ENCODE measurements around the gene FOXL2.
A peak's percentile ranks its signal among the peaks of the same experiment; 100 is the strongest.
"Not testable (repeated sequence)": the region's sequence is repeated elsewhere in the genome, so short reads cannot be mapped to it uniquely, and the experiment has no call there.

FOXL2 gene

GRCh38 chr3:138933068-138933668 is 13.8 kb downstream of the FOXL2 start:
- no peak for DNase-seq (ENCODE audit: low read depth in 2 of 2)

DNA sequence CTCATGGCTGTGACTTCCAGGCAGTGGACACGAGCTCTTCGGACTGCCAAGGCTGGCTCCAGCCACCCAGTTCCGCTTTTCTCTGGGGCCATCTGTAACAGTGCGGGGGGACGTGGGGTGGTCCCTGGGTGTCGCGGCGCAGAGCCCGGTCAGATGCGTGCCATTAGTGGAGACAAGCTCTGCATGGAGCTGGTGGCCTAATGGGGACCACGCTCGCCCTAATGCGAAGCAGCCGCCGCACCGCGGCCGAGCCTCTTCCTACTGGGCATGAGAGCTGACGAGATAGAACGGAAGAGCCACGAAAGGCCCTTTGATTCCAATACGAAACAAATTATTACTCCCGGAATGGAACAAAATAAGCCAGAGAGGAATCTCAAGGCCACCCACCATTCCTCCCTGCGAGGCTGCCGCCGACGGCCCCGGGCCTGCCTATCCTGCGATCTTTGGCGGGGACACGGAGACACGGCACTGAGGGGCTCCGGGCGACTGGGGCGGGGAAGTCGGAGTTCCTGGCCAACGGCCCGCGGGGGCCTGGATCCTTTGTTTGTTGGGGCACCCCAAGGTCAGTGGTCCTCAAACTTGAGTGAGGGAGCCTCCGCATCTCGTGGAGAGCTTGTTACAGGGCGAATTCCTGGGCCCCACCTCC is 18.1 kb downstream of the FOXL2 start:
- no peak for DNase-seq (ENCODE audit: low read depth in 2 of 2)

- DNase-seq (ENCODE audit: low read depth in 2 of 2), result peak; percentile 74 to 83
Measured at GRCh38 chr3:138923531-138923994, 23.4 kb downstream of the FOXL2 start.

DNA sequence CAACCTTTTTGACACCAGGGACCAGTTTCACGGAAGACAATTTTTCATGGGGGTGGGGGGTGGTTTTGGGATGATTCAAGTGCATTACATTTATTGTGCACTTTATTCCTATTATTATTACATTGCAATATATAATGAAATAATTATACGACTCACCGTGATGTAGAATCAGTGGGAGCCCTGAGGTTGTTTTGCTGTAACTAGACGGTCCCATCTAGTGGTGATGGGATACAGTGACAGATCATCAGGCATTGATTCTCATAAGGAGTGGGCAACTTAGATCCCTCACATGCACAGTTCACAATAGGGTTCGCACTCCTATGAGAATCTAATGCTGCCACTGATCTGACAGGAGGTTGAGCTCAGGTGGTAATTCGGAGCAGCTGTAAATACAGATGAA is 24.5 kb downstream of the FOXL2 start:
- not testable (repeated sequence) for DNase-seq (ENCODE audit: low read depth in 2 of 2)

- DNase-seq (ENCODE audit: low read depth in 2 of 2), result no peak
Measured at GRCh38 chr3:138921316-138922292, 25.3 kb downstream of the FOXL2 start.

- no peak for DNase-seq (ENCODE audit: low read depth in 2 of 2)
Measured at GRCh38 chr3:138919325-138919724, 27.6 kb downstream of the FOXL2 start.

DNA sequence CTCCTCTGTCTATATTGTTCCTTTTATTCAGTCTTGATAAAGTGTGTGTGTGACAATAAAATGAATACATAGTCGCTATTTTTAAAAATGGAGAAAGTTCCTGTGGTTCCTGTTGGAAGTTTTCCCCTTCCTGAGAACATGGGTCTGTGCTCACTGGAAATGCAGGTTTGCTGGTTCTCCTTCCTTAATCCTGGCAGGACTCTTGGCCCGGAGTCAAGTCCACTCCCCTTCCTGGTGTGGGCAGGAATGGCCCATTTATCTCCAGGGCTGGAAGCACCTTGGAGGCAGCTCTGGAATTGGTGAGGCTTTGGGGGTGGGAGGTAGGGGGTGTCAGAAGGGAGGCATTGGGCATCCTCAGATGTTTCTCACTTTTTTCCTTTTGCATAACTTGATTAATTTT is 30.1 kb downstream of the FOXL2 start:
- DNase-seq (ENCODE audit: low read depth in 2 of 2), result no peak

- DNase-seq (ENCODE audit: low read depth in 2 of 2), result peak; percentile 75 to 80
Measured at GRCh38 chr3:138915503-138916498, 31.1 kb downstream of the FOXL2 start.

DNA sequence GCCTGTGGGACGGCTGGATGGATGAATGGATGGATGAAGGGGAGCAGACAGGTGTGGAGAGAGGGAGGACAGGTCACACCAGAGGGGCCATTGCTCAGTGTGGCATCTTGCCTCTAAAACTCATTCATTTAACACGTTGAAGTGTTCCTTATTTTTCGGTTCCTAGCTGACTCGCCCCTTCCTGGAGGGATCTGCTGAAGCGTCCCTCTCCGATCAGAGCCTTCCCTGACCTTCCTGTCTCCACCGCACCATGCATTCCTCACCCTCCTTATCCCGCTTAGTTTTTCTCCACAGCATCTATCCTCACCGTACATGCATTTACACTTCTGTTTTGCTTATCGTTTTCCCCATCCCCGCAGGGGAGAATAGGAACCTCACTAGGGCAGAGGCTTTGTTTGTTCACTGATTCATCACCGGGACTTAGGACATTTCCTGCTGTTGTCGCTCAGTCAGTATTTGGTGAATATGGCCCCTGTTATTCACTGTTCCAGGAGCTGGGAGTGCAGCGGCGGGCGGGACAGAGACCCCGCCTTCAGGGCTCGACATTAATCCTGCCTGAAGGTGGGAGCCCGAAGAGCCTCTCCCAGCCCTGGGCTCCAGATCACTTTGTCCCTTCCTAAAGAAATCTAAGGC is 32.0 kb downstream of the FOXL2 start:
- DNase-seq (ENCODE audit: low read depth in 2 of 2), result no peak

GRCh38 chr3:138913766-138914165 is 33.2 kb downstream of the FOXL2 start:
- no peak for DNase-seq (ENCODE audit: low read depth in 2 of 2)

- no peak for DNase-seq (ENCODE audit: low read depth in 2 of 2)
Measured at GRCh38 chr3:138912237-138912636, 34.7 kb downstream of the FOXL2 start.

DNA sequence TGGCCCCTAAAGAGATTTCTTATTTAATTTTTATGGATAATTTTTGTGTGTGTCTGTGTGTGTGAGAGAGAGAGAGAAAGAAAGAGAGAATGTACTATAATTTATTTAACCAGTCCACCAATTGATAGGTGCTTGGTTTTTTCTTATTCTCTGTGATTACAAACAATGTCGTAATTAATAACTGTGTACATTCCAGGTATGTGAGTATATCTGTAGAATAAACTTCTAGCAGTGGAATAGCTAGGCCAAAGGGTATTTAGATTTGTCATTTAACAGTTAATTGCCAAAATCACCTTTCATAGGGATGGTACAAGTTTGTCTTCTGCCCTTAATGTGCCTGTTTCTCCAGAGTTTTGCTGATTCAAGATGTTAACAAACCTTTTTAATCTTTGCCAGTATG is 35.3 kb downstream of the FOXL2 start:
- DNase-seq (ENCODE audit: low read depth in 2 of 2), result no peak

GRCh38 chr3:138909904-138910303 is 37.0 kb downstream of the FOXL2 start:
- no peak for DNase-seq (ENCODE audit: low read depth in 2 of 2)

- no peak for DNase-seq (ENCODE audit: low read depth in 2 of 2)
Measured at GRCh38 chr3:138908846-138909245, 38.1 kb downstream of the FOXL2 start.

GRCh38 chr3:138907539-138907938 is 39.4 kb downstream of the FOXL2 start:
- no peak for DNase-seq (ENCODE audit: low read depth in 2 of 2)

GRCh38 chr3:138902171-138902570 is 44.8 kb downstream of the FOXL2 start:
- no peak for DNase-seq (ENCODE audit: low read depth in 2 of 2)

DNA sequence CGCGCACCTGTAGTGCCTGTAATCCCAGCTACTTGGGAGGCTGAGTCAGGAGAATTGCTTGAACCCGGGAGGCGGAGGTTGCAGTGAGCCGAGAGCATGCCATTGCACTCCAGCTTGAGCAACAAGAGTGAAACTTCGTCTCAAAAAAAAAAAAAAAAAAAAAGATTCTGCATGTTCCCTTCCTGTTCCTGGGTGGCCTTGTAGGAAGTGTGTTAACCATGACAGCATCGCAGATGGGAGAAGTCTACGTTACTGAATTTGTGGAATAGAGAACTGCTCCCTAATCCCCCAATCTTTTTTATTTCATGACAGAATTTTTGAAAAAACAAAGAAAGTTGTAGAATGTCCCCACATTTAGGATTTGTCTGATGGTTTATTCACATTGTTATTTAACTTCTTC is 45.4 kb downstream of the FOXL2 start:
- no peak for DNase-seq (ENCODE audit: low read depth in 2 of 2)

DNA sequence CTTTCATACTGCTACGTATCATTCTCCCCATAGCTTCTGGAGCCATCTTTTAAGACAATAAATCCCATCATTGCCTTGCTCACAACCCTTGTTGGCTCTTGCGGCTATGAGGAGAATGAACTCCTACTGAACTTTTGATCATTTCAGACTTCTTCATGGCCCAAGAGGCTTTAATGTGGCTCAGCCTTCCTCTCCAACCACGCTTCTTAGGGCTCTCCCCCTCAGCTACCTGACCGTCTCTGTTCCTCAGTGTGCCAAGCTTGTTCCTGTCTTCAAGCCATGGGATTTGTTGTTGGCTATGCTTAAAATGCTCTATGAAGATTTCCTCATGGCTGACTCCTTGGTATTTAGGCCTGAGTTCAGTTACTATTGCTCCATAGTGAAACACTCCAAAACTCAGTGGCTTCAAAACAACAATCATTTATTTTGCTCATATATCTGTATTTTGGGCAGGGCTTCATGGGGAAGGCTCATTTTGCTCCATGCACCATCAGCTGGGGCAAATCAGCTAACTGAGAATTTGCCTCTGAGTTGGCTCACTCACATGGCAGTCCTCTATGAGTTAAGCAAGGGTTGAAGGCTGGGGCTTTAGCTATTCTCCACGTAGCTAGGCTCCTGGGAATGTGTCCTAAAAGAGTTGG is 47.5 kb downstream of the FOXL2 start:
- no peak for DNase-seq (ENCODE audit: low read depth in 2 of 2)

- no peak for DNase-seq (ENCODE audit: low read depth in 2 of 2)
Measured at GRCh38 chr3:138898708-138899107, 48.2 kb downstream of the FOXL2 start.

GRCh38 chr3:138898301-138898700 is 48.6 kb downstream of the FOXL2 start:
- no peak for DNase-seq (ENCODE audit: low read depth in 2 of 2)

Measured in stimulated activated CD4-positive, alpha-beta T cell treated with anti-CD3 and anti-CD28 coated beads, Interleukin-1b, Interleukin-23, amount 100 ng/mL, for 4 hours (primary cell).